PFSK-1 (cell line): ENCODE results near the gene AKIP1.

ENCODE experiments used
- POLR2AphosphoS5 ChIP-seq: IDR thresholded peaks from 2 replicates; pipeline ENCODE4 v1.6.1; 2012; ENCODE audit warnings: low read depth, mild to moderate bottlenecking, control low read depth, low read length, moderate library complexity
- REST ChIP-seq, 2 experiments: IDR thresholded peaks; 2 replicates each; pipeline versions ENCODE4 v1.6.1 to v1.8.0; 2011 to 2012; ENCODE audit warnings: low read depth in 2 of 2, low read length in 2 of 2, control low read depth in 1 of 2, inconsistent platforms in 1 of 2, mild to moderate bottlenecking in 1 of 2, moderate library complexity in 1 of 2; ENCODE audit not compliant: insufficient read depth in 1 of 2
- TAF1 ChIP-seq: IDR thresholded peaks from 2 replicates; pipeline ENCODE4 v1.6.1; 2012; ENCODE audit warnings: low read length, control low read depth, borderline replicate concordance; ENCODE audit not compliant: insufficient read depth

GRCh38 chr11:8873741-8874405 is 37.1 kb upstream of the AKIP1 start:
- TF ChIP-seq TAF1, result 0 out of 2 replicates have a peak, but pooled peaks have one; percentile 11
- no peak for TF ChIP-seq REST (IDR thresholded peaks at IDR 0.05; ENCODE audit: insufficient read depth in 1 of 2, low read depth in 2 of 2, low read length in 2 of 2)
- no peak for TF ChIP-seq POLR2AphosphoS5
